PC-3 (cell line): ENCODE results near the gene JAKMIP1. TPM values are rescaled to one million over a fixed set of nuclear protein-coding genes. Genes with fewer than 3 reads are reported as not detected.
A peak's percentile ranks its signal among the peaks of the same experiment; 100 is the strongest.

Source experiments
- ATAC-seq: fragments of 200-7000 bp; cut with Tn5 transposase; 2 replicates; pipeline ENCODE4 v1.9.1; 2020; ENCODE audit warnings: mild to moderate bottlenecking, moderate library complexity
- BruUV-seq: library from RNA; stranded (reverse); fragments of 400-500 nt; replicated peaks from 2 replicates; lab custom pipeline; 2021; lab: Mats Ljungman, UMichigan
- CTCF ChIA-PET: fragments of 300-600 bp; sonication (Branson Sonifier 250); formaldehyde crosslinking; loops from one replicate; lab custom pipeline; 2022; ENCODE audit warnings: antibody characterized with exemption; lab: Charles Lee
- POLR2A ChIA-PET: fragments of 300-600 bp; sonication (Branson Sonifier 250); formaldehyde crosslinking; loops from one replicate; lab custom pipeline; 2022; ENCODE audit warnings: antibody characterized with exemption; ENCODE audit not compliant: unreplicated experiment; lab: Charles Lee
- DNase-seq: peaks from one replicate; pipeline ENCODE4 v3.0.0-alpha.2; 2015
- H2AFZ ChIP-seq: fragments of 300-600 bp; sonication (generic); 2 replicates; pipeline ENCODE4 v1.6.0; 2016; ENCODE audit warnings: antibody characterized with exemption, low read length
- H3F3A ChIP-seq: fragments of 300-600 bp; sonication (generic); one replicate; pipeline ENCODE4 v1.6.0; 2017; ENCODE audit warnings: antibody characterized with exemption, low read length, control low read depth, mild to moderate bottlenecking; ENCODE audit not compliant: unreplicated experiment
- H3K27ac ChIP-seq: fragments of 300-600 bp; sonication (generic); 2 replicates; pipeline ENCODE4 v1.5.1; 2016; ENCODE audit warnings: mild to moderate bottlenecking, low read length
- H3K27me3 ChIP-seq: fragments of 300-600 bp; sonication (generic); 2 replicates; pipeline ENCODE4 v1.6.1; 2016; ENCODE audit warnings: low read length, mixed read lengths
- H3K36me3 ChIP-seq: fragments of 300-600 bp; sonication (generic); 2 replicates; pipeline ENCODE4 v1.6.1; 2016; ENCODE audit warnings: low read depth, mixed run types, low read length, mixed read lengths
- H3K4me1 ChIP-seq: fragments of 300-600 bp; sonication (generic); 2 replicates; pipeline ENCODE4 v1.5.1; 2016; ENCODE audit warnings: low read length; ENCODE audit not compliant: insufficient read depth
- H3K4me2 ChIP-seq: fragments of 300-600 bp; sonication (generic); 2 replicates; pipeline ENCODE4 v1.6.0; 2016; ENCODE audit warnings: low read length
- H3K4me3 ChIP-seq: fragments of 300-600 bp; sonication (generic); 2 replicates; pipeline ENCODE4 v1.5.1; 2016; ENCODE audit warnings: mild to moderate bottlenecking, low read length, mixed read lengths
- H3K79me2 ChIP-seq: fragments of 300-600 bp; sonication (generic); 2 replicates; pipeline ENCODE4 v1.6.1; 2017; ENCODE audit warnings: low read length, mixed read lengths
- H3K9ac ChIP-seq: fragments of 300-600 bp; sonication (generic); 2 replicates; pipeline ENCODE4 v1.6.0; 2016; ENCODE audit warnings: mild to moderate bottlenecking, low read length
- H3K9me2 ChIP-seq: fragments of 300-600 bp; sonication (generic); replicated peaks from 2 replicates; pipeline ENCODE4 v1.6.1; 2016; ENCODE audit warnings: mixed run types, low read length, mixed read lengths
- H3K9me3 ChIP-seq: fragments of 300-600 bp; sonication (generic); 2 replicates; pipeline ENCODE4 v1.6.1; 2016; ENCODE audit warnings: low read length, mixed read lengths
- H4K20me1 ChIP-seq: fragments of 300-600 bp; sonication (generic); 2 replicates; pipeline ENCODE4 v1.6.1; 2016; ENCODE audit warnings: low read length, mixed read lengths
- CTCF ChIP-seq: fragments of 300-600 bp; sonication (generic); conservative IDR thresholded peaks from 2 replicates; pipeline ENCODE4 v1.5.1; 2017; ENCODE audit warnings: antibody characterized with exemption, low read depth, mild to moderate bottlenecking, low read length
- EZH2 ChIP-seq: fragments of 300-600 bp; sonication (generic); IDR thresholded peaks from one replicate; pipeline ENCODE4 v1.6.1; 2017; ENCODE audit warnings: antibody characterized with exemption, mild to moderate bottlenecking, low read length; ENCODE audit not compliant: unreplicated experiment
- EZH2phosphoT487 ChIP-seq: fragments of 300-600 bp; sonication (generic); IDR thresholded peaks from 2 replicates; pipeline ENCODE4 v1.6.1; 2018; ENCODE audit warnings: mild to moderate bottlenecking, antibody characterized with exemption, low read length, borderline replicate concordance
- intact Hi-C: fragments of 100-400 bp; cut with micrococcal nuclease; formaldehyde crosslinking; loops from 2 replicates; pipeline ENCODE4 v1.9.0; 2023
- total RNA-seq: library from RNA; depleted of rRNA; stranded (reverse); fragments of >200 nt; gene quantifications from 2 replicates; pipeline ENCODE4 v1.2.3, GENCODE V29; 2014

Gene JAKMIP1
- total RNA-seq, 1 experiment from 2014 or later, result 0.04 TPM

- H3K9me3 ChIP-seq, result no peaks in the 10 kb centered on the region
- no peak overlapping the region for H3K9ac ChIP-seq
- peaks cover 54% of the 10 kb centered on the region for H3K27me3 ChIP-seq
- H3K27ac ChIP-seq, result no peak overlapping the region
- no peak overlapping the region for H3K4me3 ChIP-seq
- H3K4me2 ChIP-seq, result no peak overlapping the region
- intact Hi-C loops, result no loop called here
- no peaks in the 10 kb centered on the region for H3K79me2 ChIP-seq
- no peak overlapping the region for H2AFZ ChIP-seq
- TF ChIP-seq EZH2, result no peak
- no peak for TF ChIP-seq CTCF
- no peak for TF ChIP-seq EZH2phosphoT487
- H3K9me2 ChIP-seq, result no peaks in the 10 kb centered on the region
- no peaks in the 10 kb centered on the region for H3F3A ChIP-seq
- DNase-seq (no peak), ATAC-seq (no peak)
- no peaks in the 10 kb centered on the region for H4K20me1 ChIP-seq
- CTCF ChIA-PET, result no interaction called here
- no TSS peak for BruUV-seq
- no peaks in the 10 kb centered on the region for H3K4me1 ChIP-seq
- no peaks in the 10 kb centered on the region for H3K36me3 ChIP-seq
- POLR2A ChIA-PET, result no interaction called here
These were observed 172.2 kb downstream of the JAKMIP1 start for GRCh38 chr4:6028168-6028567.

DNA sequence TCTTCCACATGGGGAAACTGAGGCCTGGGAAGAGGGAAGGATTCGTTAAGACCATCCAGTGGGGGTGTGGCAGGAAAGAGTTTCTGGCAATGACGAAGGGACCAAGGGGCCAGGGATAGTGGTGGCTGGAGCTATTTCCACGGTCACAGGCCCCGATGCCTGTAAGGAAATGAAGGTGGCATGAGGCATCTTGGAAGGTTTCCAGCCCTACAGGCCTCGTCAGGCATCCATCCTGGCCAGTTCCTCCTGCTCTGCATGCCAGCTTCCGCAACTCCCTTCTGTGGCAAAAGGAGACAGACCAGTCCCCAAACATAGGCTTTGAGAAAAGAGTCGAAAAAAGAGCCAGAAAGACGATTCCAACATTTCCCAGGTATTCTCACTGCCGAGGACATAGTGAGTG lies 173.0 kb downstream of the JAKMIP1 start:
- H2AFZ ChIP-seq, result no peak overlapping the region
- no peak overlapping the region for H3K4me3 ChIP-seq
- TF ChIP-seq CTCF, result no peak
- no peak for TF ChIP-seq EZH2
- no peak for TF ChIP-seq EZH2phosphoT487
- H3F3A ChIP-seq, result no peaks in the 10 kb centered on the region
- POLR2A ChIA-PET, result no interaction called here
- no peaks in the 10 kb centered on the region for H4K20me1 ChIP-seq
- DNase-seq (peak; percentile 41), ATAC-seq (no peak)
- H3K27ac ChIP-seq, result no peak overlapping the region
- CTCF ChIA-PET, result interaction anchor here (0.5 kb wide), 1 partner anchor 39 kb away, joined by 5 read pairs; no protein-coding TSS in a partner anchor
- H3K79me2 ChIP-seq, result no peaks in the 10 kb centered on the region
- no peaks in the 10 kb centered on the region for H3K36me3 ChIP-seq
- H3K4me1 ChIP-seq, result no peaks in the 10 kb centered on the region
- intact Hi-C loops, result no loop called here
- H3K9ac ChIP-seq, result no peak overlapping the region
- no TSS peak for BruUV-seq
- H3K27me3 ChIP-seq, result peaks cover 58% of the 10 kb centered on the region
- H3K9me3 ChIP-seq, result no peaks in the 10 kb centered on the region
- H3K4me2 ChIP-seq, result no peak overlapping the region
- H3K9me2 ChIP-seq, result no peaks in the 10 kb centered on the region

DNA sequence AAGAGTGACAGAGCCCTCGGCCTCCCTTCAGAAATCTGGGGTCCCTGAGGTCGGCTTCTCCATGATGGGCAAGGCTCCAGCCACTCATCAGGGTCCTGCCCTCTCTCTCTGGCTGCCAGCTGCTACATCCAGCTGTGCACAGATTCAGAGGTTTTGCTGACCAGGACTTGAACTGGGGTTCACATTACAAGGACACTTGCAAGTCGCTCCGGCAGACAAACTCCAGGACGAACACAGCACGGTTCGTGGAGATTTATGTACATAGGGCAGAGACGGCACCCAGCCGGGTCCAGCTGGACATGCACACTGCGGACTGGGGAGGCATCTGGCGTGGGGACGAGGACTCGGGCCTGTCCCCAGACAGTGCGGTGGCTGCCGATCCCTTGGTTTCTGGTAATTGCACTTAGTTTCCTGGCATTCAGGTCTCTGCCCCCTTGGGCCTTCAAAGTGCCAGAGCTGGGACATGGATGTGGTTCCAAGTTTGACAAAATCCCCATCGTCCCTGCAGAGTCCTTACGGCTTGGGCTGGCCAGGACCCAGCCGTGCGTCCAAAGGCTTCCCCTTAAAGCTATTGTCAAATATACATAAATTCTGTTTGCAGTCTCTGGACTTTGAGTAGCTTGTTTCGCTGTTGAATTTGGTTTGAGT lies 175.9 kb downstream of the JAKMIP1 start:
- H2AFZ ChIP-seq, result no peak overlapping the region
- no peak for DNase-seq

More for the DNA sequence above, 175.9 kb downstream of the JAKMIP1 start:
- H3K9me3 ChIP-seq, result no peaks in the 10 kb centered on the region
- H3F3A ChIP-seq, result no peaks in the 10 kb centered on the region
- H3K4me1 ChIP-seq, result no peaks in the 10 kb centered on the region
- H3K79me2 ChIP-seq, result no peaks in the 10 kb centered on the region
- TF ChIP-seq CTCF, result no peak
- TF ChIP-seq EZH2, result no peak
- TF ChIP-seq EZH2phosphoT487, result no peak
- H3K9ac ChIP-seq, result no peak overlapping the region
- H3K36me3 ChIP-seq, result no peaks in the 10 kb centered on the region
- no peak for ATAC-seq
- POLR2A ChIA-PET, result no interaction called here
- H3K27ac ChIP-seq, result no peak overlapping the region
- no peaks in the 10 kb centered on the region for H4K20me1 ChIP-seq
- no peak overlapping the region for H3K4me2 ChIP-seq
- peaks cover 49% of the 10 kb centered on the region for H3K27me3 ChIP-seq
- BruUV-seq, result no TSS peak
- intact Hi-C loops, result no loop called here
- no peak overlapping the region for H3K4me3 ChIP-seq
- CTCF ChIA-PET, result no interaction called here
- no peaks in the 10 kb centered on the region for H3K9me2 ChIP-seq
